ENCODE results near the gene MYH6. TPM values are rescaled to one million over a fixed set of nuclear protein-coding genes. Genes with fewer than 3 reads are reported as not detected.

The MYH6 gene
- total RNA-seq, 1 experiment from 2014 or later = 0.09 TPM

- ChIA-PET CTCF (interaction anchor here (0.8 to 1.9 kb wide), 10 partner anchors 10 to 316 kb away, joined by 3 to 9 read pairs (median 3); partner anchors contain the start of genes CMTM5 and SLC22A17), POLR2A (no interaction called here)
- no peaks in the 10 kb centered on the region for H3K9me3 Mint-ChIP-seq
- TF ChIP-seq MXD4 (CRISPR knock-in tag; IDR thresholded peaks at IDR 0.05; ENCODE audit: borderline replicate concordance) = no peak
- no peak for TF ChIP-seq ZMAT4 (CRISPR knock-in tag; IDR thresholded peaks at IDR 0.05)
- no peak for TF ChIP-seq CREB1 (CRISPR knock-in tag; IDR thresholded peaks at IDR 0.05)
- no peak for TF ChIP-seq GABPB1 (CRISPR knock-in tag; IDR thresholded peaks at IDR 0.05)
- no peak for TF ChIP-seq ESRRA (CRISPR knock-in tag; IDR thresholded peaks at IDR 0.05; ENCODE audit: borderline replicate concordance)
- TF ChIP-seq E2F4 (CRISPR knock-in tag; IDR thresholded peaks at IDR 0.05; ENCODE audit: borderline replicate concordance, low read depth) = no peak
- TF ChIP-seq ZNF138 (CRISPR knock-in tag; conservative IDR thresholded peaks at IDR 0.05) = no peak
- no peak for TF ChIP-seq ZNF317 (CRISPR knock-in tag; IDR thresholded peaks at IDR 0.05; ENCODE audit: borderline replicate concordance, low read depth)
- TF ChIP-seq JAZF1 (CRISPR knock-in tag; IDR thresholded peaks at IDR 0.05) = no peak
- no peak for TF ChIP-seq TCF7 (CRISPR knock-in tag; IDR thresholded peaks at IDR 0.05; ENCODE audit: low read depth)
- no peak for TF ChIP-seq ATF3 (CRISPR knock-in tag; conservative IDR thresholded peaks at IDR 0.05)
- no peak for TF ChIP-seq RELA (CRISPR knock-in tag; IDR thresholded peaks at IDR 0.05; ENCODE audit: borderline replicate concordance)
- no peak for TF ChIP-seq IRF1 (CRISPR knock-in tag; IDR thresholded peaks at IDR 0.05)
- TF ChIP-seq SMAD4 (CRISPR knock-in tag; IDR thresholded peaks at IDR 0.05) = no peak
- TF ChIP-seq ZNF396 (CRISPR knock-in tag; IDR thresholded peaks at IDR 0.05; ENCODE audit: borderline replicate concordance) = no peak
- no peak for TF ChIP-seq ERG (CRISPR knock-in tag; IDR thresholded peaks at IDR 0.05)
- H3K4me1 Mint-ChIP-seq = peaks cover 14% of the 10 kb centered on the region
- H3K4me3 Mint-ChIP-seq = no peak overlapping the region
- no peaks in the 10 kb centered on the region for H3K36me3 Mint-ChIP-seq
- no peak overlapping the region for H3K27ac Mint-ChIP-seq
- ATAC-seq (no peak), DNase-seq (ENCODE audit: low spot score) (no peak)
- H3K27me3 Mint-ChIP-seq (ENCODE audit: low read depth) = peaks cover 29% of the 10 kb centered on the region
These were observed 28.5 kb upstream of the MYH6 start for GRCh38 chr14:23436327-23437132.

GRCh38 chr14:23435543-23436326 is 27.7 kb upstream of the MYH6 start, which contains the start of gene MYH7:
Gene MYH7 (minus strand): TSS chr14:23435660. CDS start chr14:23433732, 1,928 bp downstream.
- H3K36me3 Mint-ChIP-seq = no peaks in the 10 kb centered on the region
- H3K4me3 Mint-ChIP-seq = no peak within 1 kb of the TSS
- no peak for TF ChIP-seq FOXP1 (CRISPR knock-in tag; IDR thresholded peaks at IDR 0.05; ENCODE audit: borderline replicate concordance)
- TF ChIP-seq JUN (CRISPR knock-in tag; IDR thresholded peaks at IDR 0.05) = no peak
- no peak for TF ChIP-seq CDX4 (CRISPR knock-in tag; IDR thresholded peaks at IDR 0.05; ENCODE audit: borderline replicate concordance)
- TF ChIP-seq AR (CRISPR knock-in tag; IDR thresholded peaks at IDR 0.05) = no peak
- TF ChIP-seq ZNF138 (CRISPR knock-in tag; conservative IDR thresholded peaks at IDR 0.05) = no peak
- TF ChIP-seq ZNF423 (CRISPR knock-in tag; IDR thresholded peaks at IDR 0.05) = no peak
- TF ChIP-seq MYBL2 (CRISPR knock-in tag; IDR thresholded peaks at IDR 0.05) = no peak
- no peak for TF ChIP-seq HMGXB4 (CRISPR knock-in tag; IDR thresholded peaks at IDR 0.05)
- no peak for TF ChIP-seq NR1H2 (CRISPR knock-in tag; IDR thresholded peaks at IDR 0.05)

More at GRCh38 chr14:23435543-23436326, 27.7 kb upstream of the MYH6 start, which contains the start of gene MYH7:
- ChIA-PET CTCF (interaction anchor here (0.8 to 1.9 kb wide), 8 partner anchors 11 to 124 kb away, joined by 3 to 9 read pairs (median 3); partner anchors contain the start of genes CMTM5 and SLC22A17), POLR2A (no interaction called here)
- no peak for ATAC-seq
- H3K27me3 Mint-ChIP-seq (ENCODE audit: low read depth) = peaks cover 33% of the 10 kb centered on the region
- no peak within 1 kb of the TSS for H3K27ac Mint-ChIP-seq
- no peaks in the 10 kb centered on the region for H3K9me3 Mint-ChIP-seq
- peaks cover 14% of the 10 kb centered on the region for H3K4me1 Mint-ChIP-seq
- DNase-seq (ENCODE audit: low spot score) = no peak
